ENCODE measurements around the gene DNMT3B.
"Not testable (repeated sequence)": the region's sequence is repeated elsewhere in the genome, so short reads cannot be mapped to it uniquely, and the experiment has no call there.

DNMT3B gene

DNA sequence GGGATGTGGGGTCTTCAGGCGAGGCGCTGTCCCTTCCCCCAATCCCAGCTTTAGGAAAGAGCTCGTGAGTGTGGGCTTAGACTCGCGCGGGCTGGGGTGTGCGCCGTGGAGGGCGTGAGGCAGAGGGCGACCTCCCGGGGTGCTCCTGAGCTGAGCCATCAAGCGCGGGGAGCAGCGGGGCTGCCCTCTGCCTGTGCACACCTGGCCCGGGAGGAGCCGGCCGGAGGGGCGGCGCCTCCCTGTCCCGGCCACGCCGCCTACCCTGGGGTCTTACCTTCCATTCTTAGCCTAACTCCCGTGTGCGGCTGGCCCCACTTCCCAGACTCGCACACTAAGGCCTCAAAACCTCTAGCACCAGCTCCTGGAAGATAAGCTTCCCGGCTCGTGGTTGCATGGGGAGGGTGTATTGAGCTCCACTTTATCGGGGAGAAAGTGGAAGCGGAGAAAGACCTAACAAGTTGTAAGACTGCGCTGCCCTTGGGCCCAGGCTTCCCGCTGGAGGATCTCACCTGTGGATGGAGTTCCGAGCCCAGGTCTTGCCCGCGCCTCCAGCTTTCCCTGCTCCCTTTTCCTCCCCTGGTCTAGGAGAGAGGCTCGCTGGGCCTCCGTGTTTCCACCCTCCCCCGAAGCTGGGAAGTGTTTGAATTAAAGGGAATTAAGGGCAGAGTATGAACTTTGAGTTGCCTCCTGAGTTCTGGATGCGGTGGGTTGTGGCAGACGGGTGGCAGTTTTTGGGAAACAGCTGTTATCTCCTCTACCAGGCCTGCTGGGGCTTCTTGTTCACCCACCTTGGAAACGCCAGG is 1.2 kb downstream of the DNMT3B start:
- DNase-seq (ENCODE audit: low spot score), result no peak

DNA sequence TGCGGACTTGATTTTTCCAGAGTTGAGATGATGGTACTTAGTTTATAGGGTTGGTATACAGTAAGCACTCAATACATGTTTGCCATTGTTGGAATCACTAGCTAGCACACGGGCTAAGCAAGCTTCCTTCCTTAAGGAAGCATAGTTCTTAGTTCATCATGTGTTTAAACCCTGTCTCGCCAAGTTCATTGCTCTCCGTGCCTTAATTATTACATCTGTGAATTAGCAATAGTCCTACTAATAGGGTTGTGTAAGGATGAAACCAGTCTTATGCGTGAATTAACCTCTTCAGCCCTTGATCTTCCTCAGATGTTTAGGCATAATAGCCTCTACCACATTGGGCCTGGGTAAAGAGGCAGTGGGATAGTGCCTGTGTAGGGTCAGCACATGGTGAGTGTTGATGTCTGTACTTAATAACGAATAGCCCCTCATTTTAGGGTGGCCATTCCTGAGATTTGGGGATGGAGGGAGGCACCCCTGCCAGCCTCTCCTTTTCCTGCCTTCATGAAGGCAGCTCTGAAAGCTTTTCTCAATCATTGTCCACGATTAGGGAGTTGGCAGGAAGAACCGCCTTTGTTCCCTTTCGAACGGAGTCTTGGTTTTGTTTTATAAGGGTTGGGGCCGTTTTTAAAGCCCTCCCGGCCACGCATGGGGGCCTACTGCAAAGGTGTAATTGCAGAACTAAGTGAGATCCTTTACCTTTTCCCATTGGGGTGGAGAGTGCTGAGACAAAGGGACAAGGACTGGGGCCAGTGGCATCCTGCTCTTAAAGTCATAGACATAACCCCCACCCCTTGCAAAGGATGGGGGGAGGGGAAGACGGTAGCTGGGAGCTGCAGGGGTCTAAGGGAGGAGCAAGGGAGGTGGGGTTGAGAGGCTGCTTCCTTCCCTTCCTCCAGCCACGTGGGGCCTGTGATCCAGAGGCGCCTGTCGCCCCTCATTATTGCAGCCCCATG is 2.1 kb downstream of the DNMT3B start:
- no peak for DNase-seq (ENCODE audit: low spot score)

DNA sequence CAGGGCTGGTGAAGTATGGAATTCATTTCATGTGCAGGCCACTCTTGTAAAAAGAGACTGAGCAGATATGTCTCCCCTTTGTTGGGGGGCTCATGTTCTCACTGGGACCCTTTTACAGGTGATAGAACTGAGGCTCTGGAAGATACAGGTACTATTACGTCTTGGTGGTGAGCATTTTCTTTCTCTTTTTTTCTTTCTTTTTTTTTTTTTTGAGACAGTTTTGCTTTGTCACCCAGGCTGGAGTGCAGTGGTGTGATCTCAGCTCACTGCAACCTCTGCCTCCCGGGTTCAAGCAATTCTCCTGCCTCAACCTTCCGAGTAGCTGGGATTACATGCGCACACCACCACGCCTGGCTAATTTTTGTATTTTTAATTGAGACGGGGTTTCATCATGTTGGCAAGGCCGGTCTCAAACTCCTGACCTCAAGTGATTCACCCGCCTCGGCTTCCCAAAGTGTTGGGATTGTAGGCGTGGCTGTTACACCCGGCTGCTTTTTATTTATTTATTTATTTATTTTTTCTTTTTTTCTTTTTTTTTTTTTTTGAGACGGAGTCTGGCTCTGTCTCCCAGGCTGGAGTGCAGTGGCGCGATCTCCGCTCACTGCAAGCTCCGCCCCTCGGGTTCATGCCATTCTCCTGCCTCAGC is 3.2 kb downstream of the DNMT3B start:
- DNase-seq (ENCODE audit: low spot score), result not testable (repeated sequence)

DNA sequence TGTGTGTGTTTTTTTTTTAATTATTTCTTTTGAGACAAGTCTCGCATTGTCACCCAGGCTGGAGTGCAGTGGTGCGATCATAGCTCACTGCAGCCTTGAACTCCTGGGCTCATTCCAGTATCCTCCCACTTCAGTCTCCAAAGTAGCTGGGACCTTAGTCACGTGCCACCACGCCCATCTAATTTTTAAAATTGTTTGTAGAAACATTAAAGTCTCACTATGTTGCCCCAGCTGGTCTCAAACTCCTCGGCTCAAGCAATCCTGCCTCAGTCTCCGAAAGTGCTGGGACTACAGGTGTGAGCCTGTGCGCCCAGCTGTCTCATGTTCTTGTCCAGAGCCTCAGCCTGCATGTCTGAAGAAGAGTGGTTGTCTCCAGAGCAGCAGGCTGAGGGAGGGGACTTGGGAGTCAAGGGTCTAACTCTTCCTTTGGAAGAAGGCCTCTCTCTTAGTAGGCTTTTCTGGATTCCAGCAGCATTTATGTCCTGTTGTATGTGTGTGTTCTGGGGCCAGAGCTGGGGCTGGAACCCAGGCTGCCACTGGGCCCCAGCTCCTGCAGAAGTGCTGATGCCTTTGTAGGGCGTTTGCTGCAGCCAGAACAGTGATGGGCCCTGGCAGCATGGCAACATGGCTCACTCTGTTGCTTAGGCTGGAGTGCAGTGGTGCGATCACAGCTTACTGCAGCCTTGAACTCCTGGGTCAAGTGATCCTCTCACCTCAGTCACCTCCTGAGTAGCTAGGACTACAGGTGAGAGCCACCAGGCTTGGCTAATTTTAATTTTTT is 5.4 kb downstream of the DNMT3B start:
- no peak for DNase-seq (ENCODE audit: low spot score)

DNA sequence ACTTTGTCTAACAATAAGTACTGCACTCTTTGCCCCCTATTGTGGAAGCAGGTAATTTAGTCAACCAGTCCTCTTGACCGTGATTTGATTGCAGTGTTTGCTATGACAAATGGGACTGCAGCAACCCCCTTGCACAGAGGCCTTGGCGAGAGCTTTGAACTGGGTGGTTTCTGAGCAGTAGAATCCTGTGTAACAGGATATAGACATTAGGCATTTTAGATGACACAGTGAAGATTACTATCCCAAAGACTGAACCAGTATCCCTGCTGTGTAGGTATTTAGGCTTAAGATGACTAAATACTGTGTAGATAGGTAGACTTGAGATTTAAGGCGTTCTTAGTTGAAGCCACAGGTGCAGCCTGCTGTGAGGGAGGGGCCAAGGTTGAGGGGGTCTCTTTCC is 9.9 kb downstream of the DNMT3B start:
- DNase-seq (ENCODE audit: low spot score), result no peak

DNA sequence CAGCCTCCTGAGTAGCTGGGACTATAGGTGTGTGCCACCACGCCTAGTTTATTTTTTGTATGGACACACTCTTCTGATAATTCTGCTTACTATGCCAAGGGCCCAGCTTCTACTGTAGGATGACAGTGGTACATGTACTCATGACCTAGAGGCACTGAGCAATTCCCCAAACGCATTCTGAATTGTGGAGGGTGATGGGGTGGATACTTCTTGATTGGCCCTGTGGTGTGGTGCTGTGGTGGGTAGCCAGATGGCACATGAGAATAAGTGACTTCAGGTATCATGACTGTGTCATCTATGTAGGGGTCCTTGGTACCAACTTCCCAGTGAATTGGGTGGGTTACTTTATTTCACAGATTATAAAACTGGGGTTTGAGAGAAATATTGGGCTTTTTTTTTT is 11.0 kb downstream of the DNMT3B start:
- no peak for DNase-seq (ENCODE audit: low spot score)

DNA sequence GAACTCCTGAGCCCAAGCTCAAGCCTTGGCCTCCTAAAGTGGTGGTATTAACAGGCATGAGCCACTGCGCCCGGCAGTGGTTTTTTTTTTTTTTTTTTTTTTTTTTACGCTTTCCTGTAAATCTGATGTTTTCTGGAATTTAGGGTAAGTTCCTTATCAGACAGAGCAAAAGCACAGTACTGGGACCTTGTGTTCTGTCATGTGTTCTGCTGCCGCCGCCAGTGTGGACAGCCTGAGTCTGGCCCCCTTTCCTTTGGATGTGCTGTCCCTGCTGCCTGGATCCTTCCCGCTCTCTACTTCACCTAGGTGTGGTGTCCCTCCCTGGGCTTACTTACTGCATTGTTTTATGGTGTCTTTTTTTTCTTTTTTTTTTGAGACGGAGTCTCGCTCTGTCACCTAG is 11.7 kb downstream of the DNMT3B start:
- DNase-seq (ENCODE audit: low spot score), result no peak

DNA sequence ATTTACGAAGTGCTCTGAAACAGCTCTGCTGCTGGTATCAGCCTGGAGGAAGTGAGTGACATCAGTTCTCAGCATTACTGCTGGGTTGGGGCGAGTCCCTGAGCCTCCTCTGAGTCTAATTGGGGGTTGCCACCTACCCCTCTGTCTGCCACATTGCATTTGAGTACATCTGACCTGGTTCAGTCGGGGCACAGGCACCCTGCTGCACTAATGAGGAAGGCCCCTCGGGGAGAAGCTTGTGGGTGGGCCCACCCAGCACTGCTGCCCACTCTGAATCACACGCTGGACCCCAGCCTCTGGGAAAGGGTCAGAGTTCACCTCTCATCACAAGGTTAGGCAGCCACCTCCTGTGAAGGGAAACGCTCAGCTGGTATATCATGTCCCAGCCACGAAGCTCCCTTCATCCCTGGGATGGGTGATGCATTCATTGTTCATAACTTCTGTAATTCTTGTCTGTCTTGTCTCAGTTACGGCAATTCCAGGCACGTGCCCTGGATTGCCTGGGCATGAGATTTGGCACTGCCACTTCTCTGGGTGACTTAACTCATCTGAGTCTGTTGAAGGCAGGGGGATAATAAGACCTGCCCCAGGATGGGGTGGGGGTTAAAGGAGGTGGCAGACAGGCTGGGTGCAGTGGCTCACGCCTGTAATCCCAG is 13.3 kb downstream of the DNMT3B start:
- no peak for DNase-seq (ENCODE audit: low spot score)

DNA sequence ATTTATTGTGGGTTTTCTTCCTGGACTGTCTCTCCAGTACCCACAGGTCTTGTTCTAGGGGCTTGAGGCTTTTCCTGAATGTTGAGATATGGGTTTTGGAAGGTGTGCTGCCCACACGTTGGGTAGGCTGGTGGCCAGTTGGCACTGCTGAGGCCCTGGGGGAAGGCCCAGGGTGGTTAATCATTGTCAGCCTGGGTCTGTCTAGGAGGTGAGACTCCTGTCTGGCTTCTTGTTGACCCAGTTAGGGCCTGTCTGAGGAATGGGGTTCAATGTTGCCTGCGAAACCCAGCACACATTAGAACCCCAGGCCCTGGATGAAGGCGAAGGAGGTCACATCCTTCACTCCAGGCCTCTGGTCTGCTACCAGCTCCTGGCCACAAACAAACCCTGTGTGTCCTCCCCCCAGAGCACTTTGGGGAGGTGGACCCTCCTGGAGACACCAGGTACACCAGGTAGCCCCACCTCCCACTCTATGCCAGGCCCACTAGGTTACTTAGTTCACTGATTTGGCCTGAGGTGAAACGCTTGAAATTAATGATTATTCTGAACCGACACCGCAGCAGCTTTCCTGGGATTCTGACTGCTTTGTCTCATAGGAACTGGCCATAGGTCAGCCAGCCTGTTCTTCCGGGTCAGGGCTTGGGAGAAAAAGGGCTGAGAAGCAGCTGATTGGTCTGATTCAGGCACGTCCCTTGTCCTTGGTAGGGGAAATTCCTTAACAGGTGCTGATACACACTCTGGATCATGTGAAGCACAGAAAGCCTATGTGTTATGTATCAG is 15.2 kb downstream of the DNMT3B start:
- DNase-seq (ENCODE audit: low spot score), result no peak

DNA sequence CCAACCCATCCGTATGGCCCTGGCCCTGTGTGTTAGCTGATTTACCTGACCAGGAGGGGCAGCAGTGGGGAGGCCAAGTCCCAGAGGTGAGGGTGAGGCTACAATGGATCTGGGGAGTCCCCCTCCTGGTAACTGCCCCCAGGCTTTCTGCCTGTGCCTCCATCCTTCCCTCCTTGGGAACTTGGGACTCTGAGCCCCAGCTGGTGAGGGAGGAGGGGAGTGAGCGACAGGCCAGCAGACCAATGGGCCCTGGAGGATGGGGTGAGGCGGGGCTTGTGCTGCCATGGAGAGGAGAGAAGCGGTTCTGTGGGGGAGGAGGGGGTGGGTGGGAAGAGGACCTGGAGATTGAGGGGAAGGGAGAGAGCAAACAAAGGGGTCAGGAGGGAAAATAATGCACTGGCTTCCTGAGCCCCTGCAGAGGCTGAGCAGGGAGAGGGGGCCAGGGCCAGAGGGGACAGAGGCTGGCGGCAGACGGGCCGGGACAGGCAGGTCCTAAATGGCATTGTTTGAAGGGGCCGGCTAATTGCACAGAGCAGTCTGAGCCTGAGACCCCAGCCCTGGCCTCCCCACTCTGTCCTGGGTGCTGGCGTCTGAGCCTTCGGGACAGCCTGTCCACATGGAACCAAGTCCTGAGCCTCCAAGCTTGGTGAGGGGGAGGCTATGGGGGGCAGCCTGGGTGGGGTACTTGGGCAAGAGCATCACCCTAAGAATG is 17.5 kb downstream of the DNMT3B start:
- no peak for DNase-seq (ENCODE audit: low spot score)

DNA sequence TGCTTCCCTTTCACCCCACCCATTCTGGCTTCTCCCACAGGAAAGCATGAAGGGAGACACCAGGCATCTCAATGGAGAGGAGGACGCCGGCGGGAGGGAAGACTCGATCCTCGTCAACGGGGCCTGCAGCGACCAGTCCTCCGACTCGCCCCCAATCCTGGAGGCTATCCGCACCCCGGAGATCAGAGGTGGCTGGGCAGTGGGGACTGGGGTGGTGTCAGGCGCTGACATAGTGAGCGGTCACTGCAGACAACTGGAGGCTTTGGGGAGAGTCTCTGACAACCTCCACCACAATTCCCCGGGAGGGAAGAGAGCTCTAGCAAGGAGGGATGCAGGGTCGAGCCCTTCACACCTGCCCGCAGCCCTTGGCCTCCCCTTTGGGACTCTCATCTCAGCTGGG is 18.1 kb downstream of the DNMT3B start:
- no peak for DNase-seq (ENCODE audit: low spot score)

DNA sequence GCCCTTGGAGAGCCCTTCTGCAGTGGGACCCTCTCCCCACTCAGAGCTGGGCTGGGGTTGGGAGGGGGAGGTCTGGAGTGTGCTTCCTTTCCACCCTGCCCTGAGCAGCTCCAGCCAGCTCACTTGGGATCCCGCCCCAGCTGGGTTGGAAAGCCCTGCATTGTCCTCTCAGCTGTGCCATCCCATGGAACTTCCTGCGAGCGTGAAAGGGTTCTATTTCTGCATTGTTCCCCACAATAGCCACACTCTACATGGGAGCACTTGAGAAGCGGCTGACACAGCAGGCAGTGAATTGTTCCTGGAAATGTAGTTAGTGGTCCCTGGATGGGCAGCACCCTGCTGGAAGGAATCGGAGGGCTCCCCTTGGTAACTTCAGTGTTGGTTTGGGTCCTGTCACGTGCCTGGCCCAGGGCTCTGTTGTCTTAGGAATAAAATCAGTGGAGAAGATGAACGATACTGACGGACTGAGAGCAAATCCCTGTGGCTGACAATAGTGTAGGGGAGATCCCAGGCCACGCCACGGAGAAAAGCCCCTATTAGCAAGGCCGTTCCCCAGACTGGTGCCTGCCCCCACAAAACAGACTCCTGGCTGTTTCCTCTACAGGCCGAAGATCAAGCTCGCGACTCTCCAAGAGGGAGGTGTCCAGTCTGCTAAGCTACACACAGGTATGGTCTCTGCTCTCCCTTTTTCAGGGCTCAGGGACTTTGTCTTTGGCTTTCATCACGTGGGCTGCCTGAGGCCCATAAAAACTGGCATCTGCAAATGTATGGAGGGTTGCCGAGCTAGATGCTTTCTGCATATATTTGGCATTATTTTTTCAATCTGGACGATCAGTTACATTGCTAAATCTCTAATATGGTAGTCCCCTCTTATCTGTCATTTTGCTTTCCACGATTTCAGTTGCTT is 18.8 kb downstream of the DNMT3B start:
- DNase-seq (ENCODE audit: low spot score), result no peak

DNA sequence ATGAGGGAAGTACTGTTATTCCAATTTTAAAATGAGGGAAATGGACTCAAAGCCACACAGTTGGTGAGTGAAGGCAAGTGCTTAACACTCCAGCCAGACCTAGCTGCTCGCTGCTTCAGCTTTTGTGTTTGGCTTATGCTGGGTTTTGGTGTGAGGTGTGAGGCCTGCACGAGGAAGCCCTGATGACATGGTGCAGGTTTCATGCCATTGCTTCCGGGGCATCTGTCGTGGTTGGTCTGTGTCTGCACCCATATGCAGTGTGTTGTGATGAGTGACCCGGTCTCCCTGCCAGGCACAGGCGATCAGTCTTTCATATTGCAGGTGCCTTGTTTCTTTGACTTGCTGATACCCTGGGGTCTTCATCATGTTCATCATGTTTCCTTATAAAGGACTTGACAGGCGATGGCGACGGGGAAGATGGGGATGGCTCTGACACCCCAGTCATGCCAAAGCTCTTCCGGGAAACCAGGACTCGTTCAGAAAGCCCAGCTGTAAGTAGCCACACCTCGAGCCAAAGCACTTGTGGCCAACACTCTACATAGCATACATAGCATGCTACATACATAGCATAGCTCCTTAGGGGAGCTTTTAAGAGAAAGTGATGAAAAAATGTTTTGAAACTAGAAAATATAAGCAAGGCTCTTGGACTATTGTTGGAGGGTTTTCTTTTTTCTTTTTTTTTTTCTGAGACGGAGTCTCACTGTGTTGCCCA is 22.3 kb downstream of the DNMT3B start:
- DNase-seq (ENCODE audit: low spot score), result no peak

DNA sequence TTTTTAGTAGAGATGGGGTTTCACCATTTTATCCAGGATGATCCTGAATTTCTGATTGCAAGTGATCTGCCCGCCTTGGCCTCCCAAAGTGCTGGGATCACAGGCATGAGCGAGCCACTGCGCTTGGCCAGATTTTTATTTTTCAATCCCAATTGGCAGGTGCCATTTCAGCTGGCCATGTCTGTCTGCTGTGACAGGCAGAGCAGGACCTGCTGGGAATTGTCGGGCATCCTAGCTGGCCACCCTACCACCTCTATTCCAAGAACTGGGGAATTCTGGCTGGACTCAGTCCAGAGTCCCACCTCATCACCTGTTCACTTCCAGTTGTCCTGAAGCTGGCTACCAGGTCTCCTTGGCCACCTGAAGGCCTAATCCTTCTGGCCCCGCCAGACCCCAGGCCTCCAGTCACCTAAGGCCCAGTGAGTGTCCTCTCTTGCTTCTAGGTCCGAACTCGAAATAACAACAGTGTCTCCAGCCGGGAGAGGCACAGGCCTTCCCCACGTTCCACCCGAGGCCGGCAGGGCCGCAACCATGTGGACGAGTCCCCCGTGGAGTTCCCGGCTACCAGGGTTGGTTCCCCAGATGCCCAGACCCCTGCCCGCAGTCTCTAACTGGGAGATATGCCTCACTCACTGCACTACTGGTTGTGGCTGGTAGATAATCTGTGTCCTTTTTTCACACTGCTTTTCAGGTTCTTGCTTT is 24.0 kb downstream of the DNMT3B start:
- no peak for DNase-seq (ENCODE audit: low spot score)

DNA sequence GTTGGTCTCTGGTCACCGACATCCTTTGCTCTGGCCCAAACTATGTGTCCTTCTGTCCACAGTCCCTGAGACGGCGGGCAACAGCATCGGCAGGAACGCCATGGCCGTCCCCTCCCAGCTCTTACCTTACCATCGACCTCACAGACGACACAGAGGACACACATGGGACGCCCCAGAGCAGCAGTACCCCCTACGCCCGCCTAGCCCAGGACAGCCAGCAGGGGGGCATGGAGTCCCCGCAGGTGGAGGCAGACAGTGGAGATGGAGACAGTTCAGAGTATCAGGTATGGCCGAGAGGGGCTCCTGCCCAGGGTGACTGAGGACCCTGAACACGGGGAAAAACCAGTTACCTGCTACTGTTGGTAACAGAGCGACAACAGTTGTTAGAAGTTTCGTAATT is 25.0 kb downstream of the DNMT3B start:
- DNase-seq (ENCODE audit: low spot score), result no peak

DNA sequence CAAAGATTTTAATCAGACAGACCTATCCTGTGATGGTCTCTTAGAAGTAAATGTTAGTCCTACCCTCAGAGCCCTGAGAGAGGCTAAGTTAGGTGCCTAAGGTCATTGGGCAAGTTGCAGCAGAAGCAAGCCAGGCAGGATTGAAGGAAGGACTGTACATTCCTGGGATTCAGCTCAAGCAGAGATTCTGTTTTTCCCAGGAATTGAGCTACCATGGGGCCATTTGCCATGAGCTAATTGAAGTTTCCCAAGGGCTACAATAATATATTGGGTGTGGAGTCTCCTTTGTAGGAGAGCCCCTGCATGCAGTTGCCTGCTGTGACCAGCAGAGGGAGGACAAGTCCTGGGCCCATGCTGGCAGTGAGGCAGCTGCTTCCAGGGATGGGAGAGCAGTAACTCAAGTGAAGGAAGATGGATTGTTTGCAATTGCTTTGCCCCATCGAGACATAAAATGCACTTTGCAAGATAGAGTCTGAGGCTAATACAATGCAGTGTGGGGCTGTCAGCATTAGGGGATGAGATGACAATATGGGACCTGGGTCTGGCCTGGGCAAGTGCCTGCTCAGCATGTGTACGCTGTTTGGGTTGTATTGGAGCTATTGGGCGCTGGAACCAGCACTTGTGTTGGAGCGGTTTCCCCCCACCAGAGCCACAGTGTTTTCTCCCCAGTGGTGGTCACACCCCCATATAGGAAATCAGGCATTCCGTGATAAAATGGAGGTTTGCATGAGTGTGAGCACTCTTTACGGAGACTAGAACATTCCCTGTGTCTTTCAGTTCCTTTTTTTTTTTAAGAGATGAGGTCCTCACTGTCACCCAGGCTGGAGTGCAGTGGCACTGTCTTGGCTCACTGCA is 27.9 kb downstream of the DNMT3B start:
- DNase-seq (ENCODE audit: low spot score), result peak; percentile 72

DNA sequence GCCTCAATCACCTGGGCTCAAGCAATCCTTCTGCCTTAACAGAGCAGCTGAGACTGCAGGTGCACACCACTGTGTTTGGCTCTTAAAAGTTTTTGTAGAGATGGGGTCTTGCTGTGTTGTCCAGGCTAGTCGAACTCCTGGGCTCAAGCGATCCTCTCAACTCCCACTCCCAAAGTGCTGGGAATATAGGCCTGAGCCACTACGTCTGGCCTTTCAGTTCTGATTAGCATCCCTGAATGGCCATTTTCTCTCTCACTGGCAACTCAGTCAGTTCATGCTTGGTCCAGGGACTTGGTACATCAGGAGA is 28.5 kb downstream of the DNMT3B start:
- no peak for DNase-seq (ENCODE audit: low spot score)

All from hematopoietic multipotent progenitor cell treated with erythropoietin and hydrocortisone succinate and interleukin-3 and kit ligand, for 17 days (in vitro differentiated cells).